HepG2 (cell line): Measurements from ENCODE around the gene LRRC8E. TPM values are rescaled to one million over a fixed set of nuclear protein-coding genes. Genes with fewer than 3 reads are reported as not detected.

Experiments used
- GFI1 ChIP-seq: sonication (generic); formaldehyde crosslinking; IDR thresholded peaks from 2 replicates; pipeline ENCODE4 v1.5.0; 2020; ENCODE audit warnings: missing genetic modification reagents, mild to moderate bottlenecking, borderline replicate concordance
- polyA plus RNA-seq, 8 experiments: library from polyadenylated mRNA; depleted of rRNA in 3 of 8; stranded (reverse) in 7 of 8; unstranded in 1 of 8; fragments of >200 nt; fragmentation: Illumina TruSeq in 4 of 8; extraction: Trizol in 4 of 8; gene quantifications; 2 replicates each; pipeline versions ENCODE4 v1.2.1 to v1.2.3, GENCODE V29; 2011 to 2016; ENCODE audit warnings: low read depth in 4 of 8, missing spikeins in 1 of 8, mixed read lengths in 1 of 8; ENCODE audit not compliant: insufficient read depth in 1 of 8
- total RNA-seq, 5 experiments: library from RNA; depleted of rRNA; stranded (reverse); fragments of >200 nt; fragmentation: Illumina TruSeq; extraction: Trizol; gene quantifications; 2 replicates each; pipeline ENCODE4 v1.2.3, GENCODE V29; 2016; ENCODE audit warnings: low read depth in 1 of 5
- TF ChIP-seq, protein P1 (sequence below), 2 experiments: fragments of 450-650 bp in 1 of 2; sonication (generic) in 1 of 2; formaldehyde crosslinking in 1 of 2; IDR thresholded peaks; 2 replicates each; pipeline versions ENCODE4 v1.6.1 to v1.8.0; 2016 to 2022; ENCODE audit warnings: antibody characterized with exemption in 1 of 2, mild to moderate bottlenecking in 1 of 2, missing genetic modification reagents in 1 of 2
- TF ChIP-seq, protein P2 (sequence below): IDR thresholded peaks from 2 replicates; pipeline ENCODE4 v1.6.1; 2016; ENCODE audit warnings: low read depth, control low read depth
- TF ChIP-seq, protein P3 (sequence below): sonication (generic); formaldehyde crosslinking; IDR thresholded peaks from 2 replicates; pipeline ENCODE4 v1.4.0; 2020; ENCODE audit warnings: missing genetic modification reagents, borderline replicate concordance
- TF ChIP-seq, protein P4 (sequence below): sonication (generic); formaldehyde crosslinking; IDR thresholded peaks from 2 replicates; pipeline ENCODE4 v1.9.0; 2022; ENCODE audit warnings: missing genetic modification reagents, mild to moderate bottlenecking, borderline replicate concordance
- TF ChIP-seq, protein P5 (sequence below): sonication (generic); formaldehyde crosslinking; IDR thresholded peaks from 2 replicates; pipeline ENCODE4 v1.8.0; 2022; ENCODE audit warnings: low read depth, missing genetic modification reagents
- TF ChIP-seq, protein P6 (sequence below): sonication (generic); formaldehyde crosslinking; IDR thresholded peaks from 2 replicates; pipeline ENCODE4 v1.4.0; 2020; ENCODE audit warnings: low read depth, mild to moderate bottlenecking, missing genetic modification reagents

Gene LRRC8E
- total and polyA plus RNA-seq, 2 of the 13 experiments (the other 11 are each of a cell fraction or from before 2014, with no cell fraction given): 8.0 to 10.3 TPM

DNA sequence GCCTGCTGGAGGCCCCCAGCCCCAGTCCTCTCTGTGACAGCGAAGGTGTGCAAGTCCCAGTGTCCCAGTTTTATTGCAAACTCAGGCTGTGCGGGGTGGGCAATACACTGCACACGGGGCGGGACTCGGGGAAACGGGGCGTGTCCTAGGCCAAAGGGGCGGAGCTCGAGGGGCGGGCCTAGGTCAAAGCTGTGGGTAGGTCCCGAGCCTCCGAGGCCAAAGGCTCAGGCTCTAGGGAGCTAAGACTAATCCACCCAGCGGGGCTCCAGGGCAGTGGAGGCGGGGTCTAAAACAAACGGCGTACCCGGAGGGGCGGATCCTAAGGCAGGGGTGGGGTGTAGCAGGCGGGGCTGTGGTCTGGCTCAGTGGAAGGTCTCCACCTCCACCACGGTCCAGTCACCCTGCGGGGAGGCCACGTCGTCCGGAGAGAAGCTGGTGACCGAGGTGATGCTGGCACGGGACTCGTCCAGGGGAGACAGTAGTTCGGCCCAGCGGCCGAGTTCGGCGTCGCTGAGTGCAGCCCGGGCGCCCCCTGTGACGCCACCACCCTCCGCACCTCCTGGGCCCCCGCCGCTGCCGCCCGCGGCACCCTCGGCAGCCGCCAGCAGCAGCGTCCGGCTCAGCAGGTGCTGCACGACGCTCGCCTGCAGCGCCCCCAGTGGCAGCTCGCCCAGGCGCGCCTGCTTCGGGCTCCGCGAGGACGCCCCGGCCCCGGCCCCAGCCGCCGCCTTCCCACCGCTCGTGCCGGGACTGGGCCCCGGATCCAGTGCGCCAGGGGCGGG, 19.4 kb upstream of the LRRC8E start (continued):
- TF ChIP-seq, protein P1, sequence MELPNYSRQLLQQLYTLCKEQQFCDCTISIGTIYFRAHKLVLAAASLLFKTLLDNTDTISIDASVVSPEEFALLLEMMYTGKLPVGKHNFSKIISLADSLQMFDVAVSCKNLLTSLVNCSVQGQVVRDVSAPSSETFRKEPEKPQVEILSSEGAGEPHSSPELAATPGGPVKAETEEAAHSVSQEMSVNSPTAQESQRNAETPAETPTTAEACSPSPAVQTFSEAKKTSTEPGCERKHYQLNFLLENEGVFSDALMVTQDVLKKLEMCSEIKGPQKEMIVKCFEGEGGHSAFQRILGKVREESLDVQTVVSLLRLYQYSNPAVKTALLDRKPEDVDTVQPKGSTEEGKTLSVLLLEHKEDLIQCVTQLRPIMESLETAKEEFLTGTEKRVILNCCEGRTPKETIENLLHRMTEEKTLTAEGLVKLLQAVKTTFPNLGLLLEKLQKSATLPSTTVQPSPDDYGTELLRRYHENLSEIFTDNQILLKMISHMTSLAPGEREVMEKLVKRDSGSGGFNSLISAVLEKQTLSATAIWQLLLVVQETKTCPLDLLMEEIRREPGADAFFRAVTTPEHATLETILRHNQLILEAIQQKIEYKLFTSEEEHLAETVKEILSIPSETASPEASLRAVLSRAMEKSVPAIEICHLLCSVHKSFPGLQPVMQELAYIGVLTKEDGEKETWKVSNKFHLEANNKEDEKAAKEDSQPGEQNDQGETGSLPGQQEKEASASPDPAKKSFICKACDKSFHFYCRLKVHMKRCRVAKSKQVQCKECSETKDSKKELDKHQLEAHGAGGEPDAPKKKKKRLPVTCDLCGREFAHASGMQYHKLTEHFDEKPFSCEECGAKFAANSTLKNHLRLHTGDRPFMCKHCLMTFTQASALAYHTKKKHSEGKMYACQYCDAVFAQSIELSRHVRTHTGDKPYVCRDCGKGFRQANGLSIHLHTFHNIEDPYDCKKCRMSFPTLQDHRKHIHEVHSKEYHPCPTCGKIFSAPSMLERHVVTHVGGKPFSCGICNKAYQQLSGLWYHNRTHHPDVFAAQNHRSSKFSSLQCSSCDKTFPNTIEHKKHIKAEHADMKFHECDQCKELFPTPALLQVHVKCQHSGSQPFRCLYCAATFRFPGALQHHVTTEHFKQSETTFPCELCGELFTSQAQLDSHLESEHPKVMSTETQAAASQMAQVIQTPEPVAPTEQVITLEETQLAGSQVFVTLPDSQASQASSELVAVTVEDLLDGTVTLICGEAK (IDR thresholded peaks at IDR 0.05): no peak
- TF ChIP-seq, protein P1 (CRISPR knock-in tag; IDR thresholded peaks at IDR 0.05): peak; percentile 17; the same call in 1 of the 2 replicates
- TF ChIP-seq, protein P2, sequence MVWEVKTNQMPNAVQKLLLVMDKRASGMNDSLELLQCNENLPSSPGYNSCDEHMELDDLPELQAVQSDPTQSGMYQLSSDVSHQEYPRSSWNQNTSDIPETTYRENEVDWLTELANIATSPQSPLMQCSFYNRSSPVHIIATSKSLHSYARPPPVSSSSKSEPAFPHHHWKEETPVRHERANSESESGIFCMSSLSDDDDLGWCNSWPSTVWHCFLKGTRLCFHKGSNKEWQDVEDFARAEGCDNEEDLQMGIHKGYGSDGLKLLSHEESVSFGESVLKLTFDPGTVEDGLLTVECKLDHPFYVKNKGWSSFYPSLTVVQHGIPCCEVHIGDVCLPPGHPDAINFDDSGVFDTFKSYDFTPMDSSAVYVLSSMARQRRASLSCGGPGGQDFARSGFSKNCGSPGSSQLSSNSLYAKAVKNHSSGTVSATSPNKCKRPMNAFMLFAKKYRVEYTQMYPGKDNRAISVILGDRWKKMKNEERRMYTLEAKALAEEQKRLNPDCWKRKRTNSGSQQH (CRISPR knock-in tag): no peak; the same call in 1 of the 2 replicates
- peak; percentile 68; the same call in 1 of the 2 replicates for TF ChIP-seq GFI1 (CRISPR knock-in tag)
- TF ChIP-seq, protein P3, sequence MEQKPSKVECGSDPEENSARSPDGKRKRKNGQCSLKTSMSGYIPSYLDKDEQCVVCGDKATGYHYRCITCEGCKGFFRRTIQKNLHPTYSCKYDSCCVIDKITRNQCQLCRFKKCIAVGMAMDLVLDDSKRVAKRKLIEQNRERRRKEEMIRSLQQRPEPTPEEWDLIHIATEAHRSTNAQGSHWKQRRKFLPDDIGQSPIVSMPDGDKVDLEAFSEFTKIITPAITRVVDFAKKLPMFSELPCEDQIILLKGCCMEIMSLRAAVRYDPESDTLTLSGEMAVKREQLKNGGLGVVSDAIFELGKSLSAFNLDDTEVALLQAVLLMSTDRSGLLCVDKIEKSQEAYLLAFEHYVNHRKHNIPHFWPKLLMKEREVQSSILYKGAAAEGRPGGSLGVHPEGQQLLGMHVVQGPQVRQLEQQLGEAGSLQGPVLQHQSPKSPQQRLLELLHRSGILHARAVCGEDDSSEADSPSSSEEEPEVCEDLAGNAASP: no peak
- TF ChIP-seq, protein P4, sequence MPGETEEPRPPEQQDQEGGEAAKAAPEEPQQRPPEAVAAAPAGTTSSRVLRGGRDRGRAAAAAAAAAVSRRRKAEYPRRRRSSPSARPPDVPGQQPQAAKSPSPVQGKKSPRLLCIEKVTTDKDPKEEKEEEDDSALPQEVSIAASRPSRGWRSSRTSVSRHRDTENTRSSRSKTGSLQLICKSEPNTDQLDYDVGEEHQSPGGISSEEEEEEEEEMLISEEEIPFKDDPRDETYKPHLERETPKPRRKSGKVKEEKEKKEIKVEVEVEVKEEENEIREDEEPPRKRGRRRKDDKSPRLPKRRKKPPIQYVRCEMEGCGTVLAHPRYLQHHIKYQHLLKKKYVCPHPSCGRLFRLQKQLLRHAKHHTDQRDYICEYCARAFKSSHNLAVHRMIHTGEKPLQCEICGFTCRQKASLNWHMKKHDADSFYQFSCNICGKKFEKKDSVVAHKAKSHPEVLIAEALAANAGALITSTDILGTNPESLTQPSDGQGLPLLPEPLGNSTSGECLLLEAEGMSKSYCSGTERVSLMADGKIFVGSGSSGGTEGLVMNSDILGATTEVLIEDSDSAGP (CRISPR knock-in tag): peak; percentile 45
- TF ChIP-seq, protein P5, sequence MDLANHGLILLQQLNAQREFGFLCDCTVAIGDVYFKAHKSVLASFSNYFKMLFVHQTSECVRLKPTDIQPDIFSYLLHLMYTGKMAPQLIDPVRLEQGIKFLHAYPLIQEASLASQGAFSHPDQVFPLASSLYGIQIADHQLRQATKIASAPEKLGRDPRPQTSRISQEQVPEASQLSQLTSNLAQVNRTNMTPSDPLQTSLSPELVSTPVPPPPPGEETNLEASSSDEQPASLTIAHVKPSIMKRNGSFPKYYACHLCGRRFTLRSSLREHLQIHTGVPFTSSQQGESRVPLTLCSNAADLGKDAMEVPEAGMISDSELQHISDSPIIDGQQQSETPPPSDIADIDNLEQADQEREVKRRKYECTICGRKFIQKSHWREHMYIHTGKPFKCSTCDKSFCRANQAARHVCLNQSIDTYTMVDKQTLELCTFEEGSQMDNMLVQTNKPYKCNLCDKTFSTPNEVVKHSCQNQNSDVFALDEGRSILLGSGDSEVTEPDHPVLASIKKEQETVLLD: peak; percentile 33; the same call in 1 of the 2 replicates
- TF ChIP-seq, protein P6, sequence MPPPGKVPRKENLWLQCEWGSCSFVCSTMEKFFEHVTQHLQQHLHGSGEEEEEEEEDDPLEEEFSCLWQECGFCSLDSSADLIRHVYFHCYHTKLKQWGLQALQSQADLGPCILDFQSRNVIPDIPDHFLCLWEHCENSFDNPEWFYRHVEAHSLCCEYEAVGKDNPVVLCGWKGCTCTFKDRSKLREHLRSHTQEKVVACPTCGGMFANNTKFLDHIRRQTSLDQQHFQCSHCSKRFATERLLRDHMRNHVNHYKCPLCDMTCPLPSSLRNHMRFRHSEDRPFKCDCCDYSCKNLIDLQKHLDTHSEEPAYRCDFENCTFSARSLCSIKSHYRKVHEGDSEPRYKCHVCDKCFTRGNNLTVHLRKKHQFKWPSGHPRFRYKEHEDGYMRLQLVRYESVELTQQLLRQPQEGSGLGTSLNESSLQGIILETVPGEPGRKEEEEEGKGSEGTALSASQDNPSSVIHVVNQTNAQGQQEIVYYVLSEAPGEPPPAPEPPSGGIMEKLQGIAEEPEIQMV (CRISPR knock-in tag): peak; percentile 86; the same call in 1 of the 2 replicates
